NCI-H1092 (cell line): Measurements from ENCODE around the gene DCD.
"Not testable (repeated sequence)": the region's sequence is repeated elsewhere in the genome, so short reads cannot be mapped to it uniquely, and the experiment has no call there.

Experiments used
- DNase-seq: peaks from one replicate; lab custom pipeline; 2025; lab: John Stamatoyannopoulos, UW

The DCD gene, protein sequence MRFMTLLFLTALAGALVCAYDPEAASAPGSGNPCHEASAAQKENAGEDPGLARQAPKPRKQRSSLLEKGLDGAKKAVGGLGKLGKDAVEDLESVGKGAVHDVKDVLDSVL

GRCh38 chr12:54648265-54648664, at the start of gene DCD:
Gene DCD (minus strand): TSS chr12:54648365. CDS start chr12:54648303, 62 bp downstream.
- no peak for DNase-seq

DNA sequence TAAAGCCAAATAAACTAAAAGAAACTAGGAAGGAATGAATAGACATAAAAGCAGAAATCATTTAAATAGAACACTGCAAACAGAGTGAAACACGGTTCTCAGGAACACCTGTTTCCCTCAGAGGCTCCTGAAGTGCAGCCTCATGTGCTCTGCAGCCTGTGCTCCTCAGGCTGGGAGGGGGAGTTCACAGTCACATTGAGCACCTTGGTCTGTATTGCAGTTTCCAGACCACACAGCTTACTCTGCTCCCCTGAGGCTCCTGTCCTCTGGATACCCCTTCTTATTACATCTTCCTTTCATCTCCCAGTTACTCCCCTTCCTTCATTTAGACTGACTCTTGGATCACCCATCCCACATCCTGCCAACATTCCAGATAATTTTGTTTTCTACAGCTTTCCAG, 49.7 kb upstream of the DCD start:
- DNase-seq, result no peak

- DNase-seq, result no peak
Observed at GRCh38 chr12:54692353-54692752, 44.2 kb upstream of the DCD start.

DNA sequence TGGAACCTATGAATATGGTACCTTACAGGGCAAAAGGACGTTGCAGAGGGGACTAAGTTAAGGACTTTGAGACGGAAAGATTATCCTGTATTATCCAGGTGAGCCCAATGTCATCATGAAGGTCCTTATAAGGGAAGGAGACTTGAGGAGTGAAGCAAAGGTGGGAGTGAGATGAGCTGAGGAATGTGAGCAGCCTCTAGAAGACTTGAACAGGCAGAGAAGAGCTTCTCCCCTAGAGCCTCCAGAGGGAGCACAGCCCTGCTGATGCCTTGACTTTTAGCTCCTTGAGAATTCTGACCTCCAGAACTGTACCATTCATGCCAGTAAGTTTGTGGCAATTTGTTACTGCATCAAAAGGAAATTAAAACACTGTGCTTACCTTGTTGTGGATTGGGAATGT, 41.8 kb upstream of the DCD start:
- no peak for DNase-seq

- DNase-seq, result peak; percentile 70
Observed at GRCh38 chr12:54689034-54689372, 40.8 kb upstream of the DCD start.

DNA sequence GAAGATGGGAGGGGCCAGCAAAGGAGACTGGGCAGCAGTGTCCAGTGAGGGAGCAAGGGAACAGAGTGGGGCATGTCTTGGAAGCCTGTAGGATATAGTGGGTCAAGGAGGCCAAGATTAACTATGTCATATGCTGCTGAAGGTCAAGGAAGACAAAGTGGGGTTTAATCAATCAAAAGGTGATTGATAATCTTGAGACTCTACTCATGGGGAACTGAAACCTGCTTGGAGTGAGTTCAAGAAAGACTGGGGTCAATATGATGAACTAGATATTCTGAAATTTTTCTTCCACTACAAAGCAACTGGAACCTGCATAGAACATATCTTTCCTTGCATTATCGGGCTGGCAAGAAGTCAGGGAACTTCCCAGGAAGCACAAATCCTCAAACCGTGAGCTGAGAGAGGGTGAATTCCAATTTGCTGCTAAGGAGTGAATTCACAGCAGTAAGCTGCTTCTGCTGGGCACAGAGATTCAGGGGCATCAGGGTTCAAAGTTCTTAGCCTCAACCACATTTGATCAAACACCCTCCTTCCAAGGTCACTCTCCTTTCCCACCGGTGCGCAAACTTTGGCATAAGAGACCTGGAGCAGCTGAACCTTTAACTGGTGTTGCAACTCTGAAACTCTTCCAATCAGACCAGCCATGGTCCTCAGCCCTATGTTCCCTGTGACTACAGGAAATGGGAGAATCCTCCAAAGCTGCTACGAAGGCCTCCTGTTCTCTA, 40.3 kb upstream of the DCD start:
- no peak for DNase-seq

DNA sequence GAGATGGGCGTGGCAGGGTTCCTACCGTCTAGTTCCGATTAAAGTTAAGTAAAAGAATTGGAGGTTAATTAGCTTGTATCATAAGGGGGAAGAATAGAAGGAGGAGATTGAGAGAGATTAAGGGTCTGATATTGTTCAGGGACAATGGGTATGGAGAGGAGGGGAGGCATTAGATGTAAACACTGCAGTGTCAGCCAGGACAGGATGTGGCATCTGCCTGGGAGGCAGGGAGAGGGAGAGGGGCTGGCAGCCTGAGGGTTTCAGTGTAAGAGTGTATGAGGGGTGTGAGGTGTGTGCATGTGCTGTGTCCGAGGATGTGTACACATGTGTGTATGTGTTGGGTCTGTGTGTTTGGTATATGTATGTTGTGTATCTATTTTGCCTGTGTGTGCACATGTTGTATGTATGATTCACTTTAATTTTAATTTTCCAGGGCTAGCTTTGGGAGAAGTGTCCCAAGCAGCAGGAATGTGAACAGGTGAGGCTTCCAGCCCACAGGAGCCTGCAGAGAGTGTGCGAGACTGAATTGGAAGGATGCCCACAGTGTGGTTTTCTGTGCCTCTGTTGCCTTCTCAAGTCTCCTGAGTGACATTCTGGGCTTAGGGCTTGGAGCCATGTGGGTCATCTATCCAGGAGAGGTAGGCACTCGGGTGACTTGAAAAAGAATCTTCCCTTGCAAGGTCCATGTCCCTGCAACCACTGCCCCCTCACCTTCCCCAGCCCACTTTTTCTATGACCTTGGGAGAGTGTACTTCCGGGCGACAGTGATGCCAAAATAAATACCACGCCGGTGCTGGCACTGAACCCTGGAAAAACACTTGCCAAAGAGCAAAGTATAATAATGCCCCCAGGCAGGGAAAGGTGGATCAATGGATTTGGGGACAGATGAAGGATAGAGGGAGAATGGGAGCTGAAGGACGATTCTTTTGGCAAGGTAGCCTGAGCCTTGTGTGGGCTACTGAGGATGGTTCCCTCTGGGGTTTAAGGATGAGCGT, 36.8 kb upstream of the DCD start:
- DNase-seq, result peak; percentile 59

- DNase-seq, result no peak
Observed at GRCh38 chr12:54683398-54683797, 35.2 kb upstream of the DCD start.

DNA sequence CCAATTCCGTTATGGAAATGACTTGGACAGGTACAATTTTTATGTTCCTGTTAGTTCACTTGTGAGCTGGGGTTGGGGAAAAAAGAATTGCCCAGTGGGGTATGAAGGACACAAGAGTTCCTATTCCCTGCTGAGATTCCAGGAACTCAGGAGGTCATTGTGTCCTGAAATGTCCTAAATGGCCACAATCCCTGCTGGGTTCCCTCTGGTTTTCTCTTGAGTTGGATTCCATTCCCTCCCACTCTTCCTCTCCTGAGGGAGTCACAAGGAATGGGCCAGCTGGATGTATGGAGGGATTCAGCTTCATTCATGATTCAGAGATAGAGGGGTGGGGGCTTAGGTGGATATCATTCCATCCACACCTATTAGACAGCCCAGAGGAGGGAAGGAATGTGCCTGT, 34.5 kb upstream of the DCD start:
- DNase-seq, result no peak

GRCh38 chr12:54680374-54680773, 32.2 kb upstream of the DCD start:
- no peak for DNase-seq

- DNase-seq, result no peak
Observed at GRCh38 chr12:54678131-54678530, 30.0 kb upstream of the DCD start.

GRCh38 chr12:54667945-54668344, 19.8 kb upstream of the DCD start:
- no peak for DNase-seq

- DNase-seq, result no peak
Observed at GRCh38 chr12:54666008-54666407, 17.8 kb upstream of the DCD start.

DNA sequence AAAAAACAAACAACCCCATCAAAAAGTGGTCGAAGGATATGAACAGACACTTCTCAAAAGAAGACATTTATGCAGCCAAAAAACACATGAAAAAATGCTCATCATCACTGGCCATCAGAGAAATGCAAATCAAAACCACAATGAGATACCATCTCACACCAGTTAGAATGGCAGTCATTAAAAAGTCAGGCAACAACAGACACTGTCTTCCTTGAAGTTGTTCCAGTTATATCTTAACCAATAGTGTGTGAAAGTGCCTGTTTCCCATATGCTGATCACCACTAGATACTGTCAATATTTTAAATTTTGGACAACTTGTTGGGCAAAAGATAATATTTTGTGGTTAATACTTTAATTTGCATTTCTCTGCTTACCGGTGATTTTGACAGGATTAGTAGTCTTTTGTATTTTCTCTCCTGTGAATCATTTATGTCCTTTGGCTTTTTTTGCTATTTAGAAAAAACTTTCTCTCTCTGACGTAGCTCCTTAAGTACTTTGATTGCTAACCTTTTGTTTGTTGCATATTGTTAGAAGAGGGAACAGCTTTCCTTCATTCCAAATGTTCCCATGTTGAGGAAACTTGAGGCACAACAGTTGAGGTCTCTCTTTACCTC, 17.0 kb upstream of the DCD start:
- not testable (repeated sequence) for DNase-seq

- DNase-seq, result no peak
Observed at GRCh38 chr12:54663603-54664002, 15.4 kb upstream of the DCD start.

GRCh38 chr12:54662026-54662425, 13.9 kb upstream of the DCD start:
- no peak for DNase-seq

GRCh38 chr12:54661048-54661447, 12.9 kb upstream of the DCD start:
- DNase-seq, result no peak

DNA sequence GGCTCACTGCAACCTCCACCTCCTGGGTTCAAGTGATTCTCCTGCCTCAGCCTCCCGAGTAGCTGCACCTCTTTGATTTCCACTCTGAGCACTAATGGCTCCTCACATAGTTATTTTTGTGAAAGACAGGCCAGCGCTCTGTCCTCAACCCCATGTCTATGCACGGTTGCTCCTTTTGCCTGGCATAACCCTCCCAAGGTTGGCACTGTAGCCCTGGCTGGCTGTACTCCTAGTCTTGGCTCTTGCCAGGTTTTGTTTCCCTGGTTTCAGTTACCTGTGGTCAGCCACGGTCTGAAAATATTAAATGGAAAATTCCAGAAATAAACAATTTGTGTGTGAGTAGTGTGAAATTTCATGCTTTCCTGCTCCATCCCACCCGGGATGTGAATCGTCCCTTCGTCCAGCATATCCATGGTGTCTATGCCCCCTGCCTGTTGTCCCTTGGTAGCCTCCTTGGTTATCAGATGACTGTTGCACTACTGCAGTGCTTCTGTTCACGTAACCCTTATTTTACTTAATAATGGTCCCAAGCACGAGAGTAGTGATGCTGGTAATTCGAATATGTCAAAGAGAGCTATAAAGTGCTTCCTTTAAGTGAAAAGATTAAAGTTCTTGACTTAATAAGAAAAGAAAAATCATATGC, 12.3 kb upstream of the DCD start:
- DNase-seq, result no peak

DNA sequence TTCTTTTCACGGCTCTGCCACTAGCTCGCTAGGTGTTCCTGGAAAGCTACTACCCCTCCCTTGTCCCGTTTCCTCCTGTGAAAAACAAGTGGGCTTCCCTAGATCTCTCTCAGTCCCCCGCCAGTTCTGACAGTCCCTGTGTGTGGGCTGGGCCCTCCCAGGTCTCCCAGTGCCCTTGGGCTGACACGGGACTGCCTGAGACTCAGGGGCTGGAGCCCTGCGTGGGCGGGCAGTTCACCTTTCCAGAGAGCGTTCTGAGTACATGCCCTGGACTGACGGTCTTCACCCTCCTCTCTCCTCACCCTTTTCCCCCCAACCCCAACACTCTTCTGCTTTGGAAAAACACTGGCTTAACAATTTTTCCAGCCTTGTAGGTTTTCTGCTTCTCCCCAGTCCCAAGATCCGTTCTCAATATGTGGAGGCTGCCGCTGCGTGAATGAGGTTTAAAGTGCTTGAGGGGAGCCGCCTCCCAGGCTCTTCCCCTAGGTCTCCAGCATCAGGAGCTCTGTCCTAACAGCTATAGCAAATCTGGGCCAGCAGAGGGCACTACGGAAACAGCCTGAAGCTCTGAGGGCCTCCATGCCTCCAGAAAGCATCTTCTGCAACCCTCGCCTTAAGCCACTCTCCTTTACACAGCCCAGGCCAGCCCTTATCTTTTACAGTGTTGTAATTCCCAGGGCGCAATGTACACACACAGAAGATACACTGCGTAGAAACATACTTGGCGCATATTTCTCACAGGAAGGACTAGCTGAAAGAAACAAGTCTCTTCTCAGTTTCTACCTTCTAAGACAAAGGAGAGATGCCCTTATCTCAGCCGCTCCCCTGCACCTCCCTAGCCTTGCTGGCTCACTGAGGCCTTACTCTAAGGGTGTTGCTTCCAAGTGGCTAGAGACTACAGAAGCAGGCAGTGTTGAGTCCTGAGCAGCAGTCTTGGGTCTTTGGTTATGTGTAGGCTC, 10.4 kb upstream of the DCD start:
- DNase-seq, result peak; percentile 62

DNA sequence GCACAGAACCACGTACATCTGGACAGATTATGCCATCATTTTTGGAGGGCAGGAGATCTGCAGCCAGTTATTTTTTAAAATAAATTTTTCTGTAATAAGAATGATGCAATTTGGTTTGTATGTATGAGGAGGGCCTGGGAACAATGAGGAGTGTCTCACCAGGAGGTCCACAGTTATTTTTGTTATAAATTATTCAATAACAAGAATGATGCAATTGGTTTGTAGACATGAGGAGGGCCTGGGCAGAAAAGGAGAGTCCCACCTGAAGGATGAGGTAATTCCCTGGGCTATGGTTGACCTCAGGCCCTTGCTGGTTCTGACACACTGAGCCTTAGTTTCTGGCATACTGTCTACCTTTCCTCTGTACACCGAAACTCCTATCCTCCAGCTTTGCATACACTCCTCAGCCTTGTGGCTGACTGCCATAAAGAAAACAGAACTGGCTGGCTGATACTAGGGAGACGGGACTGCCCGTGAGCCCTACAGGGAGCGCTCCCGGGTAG, 9.0 kb upstream of the DCD start:
- no peak for DNase-seq

- DNase-seq, result no peak
Observed at GRCh38 chr12:54654926-54655325, 6.8 kb upstream of the DCD start.
